GM12891 (cell line): ENCODE results near the gene TRABD2B.

Experiments used
- DNase-seq: peaks from one replicate; pipeline ENCODE4 v3.0.0; 2011; ENCODE audit warnings: low spot score; ENCODE audit not compliant: insufficient read length
- FAIRE-seq: peaks from 2 replicates; lab custom pipeline; 2011; peaks lifted over from hg19 to GRCh38; lab: Jason Lieb, UNC
- PAX5 ChIP-seq: IDR thresholded peaks from 2 replicates; pipeline ENCODE4 v1.6.1; 2011; ENCODE audit warnings: low read length, moderate library complexity, mild to moderate bottlenecking; ENCODE audit not compliant: insufficient read depth, severe bottlenecking
- POLR2A ChIP-seq: IDR thresholded peaks from 2 replicates; pipeline ENCODE4 v1.6.1; 2011; ENCODE audit warnings: low read depth, low read length, control low read depth
- POLR2AphosphoS5 ChIP-seq: IDR thresholded peaks from 2 replicates; pipeline ENCODE4 v1.6.1; 2011; ENCODE audit warnings: low read depth, low read length, control low read depth
- POU2F2 ChIP-seq: IDR thresholded peaks from 2 replicates; pipeline ENCODE4 v1.6.1; 2011; ENCODE audit warnings: low read depth, mild to moderate bottlenecking, control low read depth, low read length, moderate library complexity
- SPI1 ChIP-seq: IDR thresholded peaks from 2 replicates; pipeline ENCODE4 v1.6.1; 2011; ENCODE audit warnings: low read depth, low read length, control low read depth
- TAF1 ChIP-seq: IDR thresholded peaks from 2 replicates; pipeline ENCODE4 v1.6.1; 2011; ENCODE audit warnings: low read depth, low read length, control low read depth

The TRABD2B gene

DNA sequence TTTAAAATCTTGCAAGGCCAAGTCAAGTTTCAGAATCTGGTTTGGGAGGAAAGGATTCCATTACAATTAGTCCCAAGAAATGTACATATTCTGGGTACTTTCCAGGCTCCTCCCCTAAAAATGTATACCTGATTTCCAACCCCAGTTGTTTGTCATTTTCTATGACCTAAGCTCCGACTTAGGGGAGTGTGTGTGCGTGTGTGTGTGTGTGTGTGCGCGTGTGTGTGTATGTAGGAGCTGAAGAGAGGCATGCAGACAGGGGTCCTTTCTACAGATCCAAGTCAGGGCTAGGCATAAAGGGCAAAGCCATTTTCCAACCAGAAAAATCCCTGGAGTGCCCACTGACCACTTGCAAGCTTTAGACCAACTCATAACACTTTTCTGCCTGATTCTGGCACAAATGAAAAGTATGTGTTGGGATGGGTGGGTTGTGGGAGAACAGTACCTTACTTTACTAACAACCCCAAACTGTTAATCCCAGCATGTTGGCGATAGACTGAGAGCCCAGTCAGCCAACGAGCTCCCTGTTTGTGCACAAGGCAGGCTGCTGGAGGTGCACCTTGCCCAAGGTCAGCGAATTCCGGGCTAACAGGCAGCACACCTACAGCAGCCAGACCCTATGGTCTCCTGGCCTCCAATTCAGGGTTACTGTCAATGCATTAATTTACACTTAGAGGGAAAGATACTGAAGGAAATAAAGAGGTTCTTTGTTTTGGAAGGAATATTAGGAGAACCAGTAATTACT lies 1.7 kb downstream of the TRABD2B start:
- FAIRE-seq (no peak), DNase-seq (no peak)
- TF ChIP-seq POU2F2 (no peak), POLR2A (no peak), POLR2AphosphoS5 (no peak), PAX5 (no peak), TAF1 (no peak), SPI1 (no peak)

DNA sequence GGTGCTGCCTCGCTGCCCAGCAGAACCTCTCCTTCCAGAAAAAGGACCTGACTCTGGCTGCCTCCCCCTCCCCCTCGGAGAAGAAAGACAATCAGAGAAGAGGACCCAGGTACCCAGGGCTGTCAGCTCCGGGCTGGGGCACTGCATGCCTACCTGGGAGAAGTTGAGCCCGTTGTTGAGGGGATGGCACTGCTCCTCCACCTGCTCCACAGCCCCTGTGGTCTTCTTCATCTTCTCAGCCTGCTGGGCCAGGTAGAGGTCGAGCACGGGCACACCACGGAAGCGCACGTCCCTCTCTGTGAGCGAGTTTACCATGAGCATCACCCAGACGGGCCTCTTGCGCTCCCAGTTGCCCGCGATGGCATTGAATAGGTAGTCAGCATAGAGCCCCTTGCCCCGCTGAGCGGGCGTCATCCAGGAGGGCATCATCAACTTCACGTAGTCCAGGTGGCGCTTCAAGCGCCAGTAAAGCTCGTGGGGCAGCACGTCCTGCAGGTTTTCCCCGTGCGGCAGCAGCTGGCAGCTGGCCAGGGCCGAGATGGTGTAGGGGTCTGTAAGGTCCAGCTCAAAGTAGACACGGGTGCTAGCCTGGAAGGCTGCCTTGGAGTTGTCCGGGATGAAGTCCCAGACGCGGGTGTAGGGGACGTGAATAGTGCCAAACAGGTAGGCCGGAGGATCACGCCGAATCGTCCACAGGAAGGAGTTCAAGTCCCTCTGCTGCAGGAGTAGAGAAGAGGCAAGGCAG lies 3.1 kb downstream of the TRABD2B start:
- no peak for FAIRE-seq
- DNase-seq: no peak
- TF ChIP-seq SPI1 (no peak), POLR2AphosphoS5 (no peak), POU2F2 (no peak), POLR2A (no peak), PAX5 (no peak), TAF1 (no peak)

GRCh38 chr1:47993416-47993740 lies 3.8 kb downstream of the TRABD2B start:
- no peak for TF ChIP-seq POLR2A
- no peak for TF ChIP-seq POLR2AphosphoS5
- no peak for TF ChIP-seq SPI1
- TF ChIP-seq POU2F2: no peak
- no peak for TF ChIP-seq TAF1
- TF ChIP-seq PAX5: no peak
- no peak for FAIRE-seq

GRCh38 chr1:47992720-47993415 lies 4.3 kb downstream of the TRABD2B start:
- DNase-seq: no peak
- TF ChIP-seq POLR2AphosphoS5: no peak
- no peak for FAIRE-seq

More at GRCh38 chr1:47993416-47993740, 3.8 kb downstream of the TRABD2B start:
- no peak for DNase-seq

DNA sequence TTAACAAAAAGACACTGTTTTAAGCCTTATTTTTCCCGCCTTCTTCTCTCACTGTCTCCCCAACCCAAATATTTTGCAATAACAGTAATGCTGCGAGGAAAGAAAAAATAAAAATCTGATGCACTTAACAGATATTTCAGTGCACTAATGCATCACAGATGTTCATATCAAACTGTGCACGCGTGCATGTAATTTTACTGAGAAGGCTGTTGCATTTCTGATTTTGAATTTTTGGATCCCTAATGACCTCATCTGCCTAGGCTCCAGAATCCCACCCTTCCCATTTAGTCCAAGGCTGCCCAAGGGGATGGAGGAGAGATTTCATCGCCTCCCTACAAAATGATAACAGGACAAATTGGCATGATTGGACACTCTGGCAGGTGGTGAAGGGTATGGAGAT lies 5.5 kb downstream of the TRABD2B start:
- TF ChIP-seq POU2F2 (no peak), TAF1 (no peak), POLR2AphosphoS5 (no peak), PAX5 (no peak), SPI1 (no peak), POLR2A (no peak)
- FAIRE-seq (no peak), DNase-seq (no peak)

DNA sequence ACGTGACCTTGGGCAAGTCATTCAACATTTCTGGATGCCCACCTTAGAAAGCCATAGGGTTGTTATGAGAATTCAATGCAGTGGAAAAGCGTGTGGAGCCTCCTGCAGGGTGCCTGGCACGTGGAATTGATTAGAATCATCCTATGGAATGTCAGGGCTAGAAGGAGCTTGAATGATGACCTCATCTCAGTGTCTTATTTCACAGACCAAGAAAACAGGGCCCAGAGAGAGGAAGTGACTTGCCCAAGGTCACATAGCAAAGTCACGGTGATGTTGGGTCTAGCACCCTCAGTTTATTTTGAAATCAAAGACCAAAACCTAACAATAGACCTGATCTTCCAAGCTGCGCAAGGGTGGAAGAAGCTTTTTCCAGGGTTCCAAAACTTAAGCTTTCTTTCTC lies 6.0 kb downstream of the TRABD2B start:
- TF ChIP-seq POLR2AphosphoS5 (no peak), POLR2A (no peak), POU2F2 (no peak), PAX5 (no peak), TAF1 (no peak), SPI1 (no peak)
- no peak for FAIRE-seq

GRCh38 chr1:47990286-47990685 lies 6.9 kb downstream of the TRABD2B start:
- no peak for DNase-seq
- TF ChIP-seq POLR2AphosphoS5: no peak
- TF ChIP-seq POLR2A: no peak
- TF ChIP-seq PAX5: no peak
- no peak for TF ChIP-seq TAF1
- no peak for TF ChIP-seq POU2F2
- no peak for FAIRE-seq

More for the DNA sequence above, 6.0 kb downstream of the TRABD2B start:
- DNase-seq: no peak

GRCh38 chr1:47987601-47988000 lies 9.6 kb downstream of the TRABD2B start:
- no peak for FAIRE-seq
- DNase-seq: no peak
- TF ChIP-seq SPI1 (no peak), TAF1 (no peak), POU2F2 (no peak), POLR2AphosphoS5 (no peak), PAX5 (no peak)

- no peak for TF ChIP-seq SPI1
- TF ChIP-seq POLR2A: no peak
- no peak for TF ChIP-seq POU2F2
- TF ChIP-seq POLR2AphosphoS5: no peak
- TF ChIP-seq TAF1: no peak
- TF ChIP-seq PAX5: no peak
- FAIRE-seq (no peak), DNase-seq (no peak)
Observed at GRCh38 chr1:47986761-47987200, 10.4 kb downstream of the TRABD2B start.
